Measurements from ENCODE around the gene RBMXL3.
"Not testable (repeated sequence)": the region's sequence is repeated elsewhere in the genome, so short reads cannot be mapped to it uniquely, and the experiment has no call there.

Gene RBMXL3

GRCh38 chrX:115189110-115189509 lies at the start of gene RBMXL3:
RBMXL3 (plus strand) TSS chrX:115189410; CDS start chrX:115189442, 32 bp downstream.
- no peak for DNase-seq

DNA sequence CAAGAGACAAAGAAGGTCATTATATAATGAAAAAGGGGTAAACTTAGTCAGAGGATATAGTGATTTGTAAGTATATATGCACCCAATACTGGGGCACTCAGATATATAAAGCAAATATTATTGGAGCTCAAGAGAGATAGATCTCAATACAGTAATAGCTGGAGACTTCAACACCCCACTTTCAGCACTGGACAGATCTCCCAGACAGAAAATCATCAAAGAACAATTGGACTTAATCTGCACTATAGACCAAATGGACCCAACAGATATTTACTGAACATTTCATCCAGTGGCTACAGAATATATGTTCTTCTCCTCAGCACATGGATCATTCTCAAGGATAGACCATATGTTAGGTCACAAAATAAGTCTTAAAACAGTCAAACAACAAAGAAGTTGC lies 47.2 kb upstream of the RBMXL3 start:
- no peak for DNase-seq

- no peak for DNase-seq
Measured at GRCh38 chrX:115147220-115147619, 42.0 kb upstream of the RBMXL3 start.

- no peak for DNase-seq
Measured at GRCh38 chrX:115173181-115173580, 16.0 kb upstream of the RBMXL3 start.

- no peak for DNase-seq
Measured at GRCh38 chrX:115174548-115174947, 14.7 kb upstream of the RBMXL3 start.

GRCh38 chrX:115177932-115178331 lies 11.3 kb upstream of the RBMXL3 start:
- DNase-seq = no peak

- DNase-seq = no peak
Measured at GRCh38 chrX:115178473-115178872, 10.7 kb upstream of the RBMXL3 start.

DNA sequence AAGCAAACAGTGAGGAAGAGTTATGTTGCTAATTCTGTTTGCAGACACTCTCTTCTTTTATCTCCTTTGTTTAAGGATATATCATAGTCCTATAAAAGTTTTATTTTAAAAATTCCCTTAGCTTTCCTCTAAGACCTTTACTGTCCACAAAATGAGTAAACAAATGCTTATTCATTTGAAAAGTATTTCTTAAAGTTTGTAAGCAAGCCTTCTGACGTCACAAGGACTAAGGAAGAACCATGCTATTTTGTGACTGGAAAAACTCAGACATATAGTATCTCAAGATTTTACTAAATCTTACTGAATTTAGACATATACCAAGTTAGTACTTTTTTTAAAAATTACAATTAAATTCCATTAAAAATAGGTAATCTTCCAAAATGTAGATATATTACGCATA lies 5.2 kb upstream of the RBMXL3 start:
- no peak for DNase-seq

DNA sequence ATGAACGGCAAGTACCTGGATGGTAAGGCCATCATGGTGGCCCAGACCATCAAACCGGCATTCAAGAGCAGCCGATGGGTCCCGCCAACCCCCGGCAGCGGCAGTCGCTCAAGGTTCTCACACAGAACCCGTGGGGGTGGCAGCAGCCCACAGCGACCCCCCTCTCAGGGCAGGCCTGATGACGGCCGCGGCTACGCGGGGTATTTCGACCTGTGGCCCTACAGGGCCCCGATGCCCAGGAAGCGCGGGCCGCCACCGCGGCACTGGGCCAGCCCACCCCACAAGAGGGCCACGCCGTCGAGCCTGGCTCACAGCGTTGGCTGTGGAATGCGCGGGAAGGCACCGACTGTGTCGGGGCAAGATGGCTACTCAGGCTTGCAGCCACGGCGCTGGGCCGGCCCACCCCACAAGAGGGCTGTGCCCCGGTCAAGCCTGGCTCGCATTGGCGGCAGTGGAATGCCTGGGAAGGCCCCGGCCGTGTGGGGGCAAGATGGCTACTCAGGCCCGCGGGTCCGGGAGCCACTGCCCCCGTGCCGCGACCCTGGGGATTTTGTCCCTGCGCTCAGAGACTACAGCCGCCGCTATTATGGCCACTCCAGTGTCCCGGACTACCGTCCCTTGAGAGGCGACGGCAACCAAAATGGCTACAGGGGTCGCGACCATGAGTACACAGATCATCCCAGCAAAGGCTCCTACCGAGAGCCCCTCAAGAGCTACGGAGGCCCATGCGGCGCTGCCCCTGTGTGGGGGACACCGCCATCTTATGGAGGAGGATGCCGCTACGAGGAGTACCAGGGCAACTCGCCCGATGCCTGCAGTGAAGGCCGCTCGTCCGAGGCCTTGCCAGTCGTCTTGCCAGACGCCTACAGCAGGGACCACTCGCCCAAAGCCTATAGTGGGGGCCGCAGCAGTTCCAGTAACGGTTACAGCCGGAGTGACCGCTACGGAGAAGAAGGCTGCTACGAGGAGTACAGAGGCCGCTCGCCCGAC lies 731 bp downstream of the RBMXL3 start:
- no peak for DNase-seq

DNA sequence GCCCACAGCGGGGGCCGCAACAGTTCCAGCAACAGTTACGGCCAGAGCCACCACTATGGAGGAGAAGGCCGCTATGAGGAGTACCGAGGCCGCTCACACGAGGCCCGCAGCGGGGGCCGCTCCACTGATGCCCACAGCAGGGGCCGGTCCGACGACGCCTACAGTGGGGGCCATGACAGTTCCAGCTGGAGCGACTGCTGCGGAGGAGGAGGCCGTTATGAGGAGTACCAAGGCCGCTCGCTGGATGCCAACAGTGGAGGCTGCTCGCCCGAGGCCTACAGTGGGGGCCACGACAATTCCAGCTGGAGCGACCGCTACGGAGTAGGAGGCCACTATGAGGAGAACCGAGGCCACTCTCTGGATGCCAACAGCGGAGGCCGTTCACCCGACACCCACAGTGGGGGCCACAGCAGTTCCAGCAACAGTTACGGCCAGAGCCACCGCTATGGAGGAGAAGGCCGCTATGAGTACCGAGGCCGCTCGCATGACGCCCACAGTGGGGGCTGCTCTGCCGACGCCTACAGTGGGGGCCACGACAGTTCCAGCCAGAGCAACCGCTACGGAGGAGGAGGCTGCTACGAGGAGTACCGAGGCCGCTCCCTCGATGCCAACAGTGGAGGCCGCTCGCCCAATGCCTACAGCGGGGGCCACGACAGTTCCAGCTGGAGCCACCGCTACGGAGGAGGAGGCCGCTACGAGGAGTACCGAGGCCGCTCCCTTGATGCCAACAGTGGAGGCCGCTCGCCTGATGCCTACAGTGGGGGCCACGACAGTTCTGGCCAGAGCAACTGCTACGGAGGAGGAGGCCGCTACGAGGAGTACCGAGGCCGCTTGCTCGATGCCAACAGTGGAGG lies 1.7 kb downstream of the RBMXL3 start:
- DNase-seq = no peak

DNA sequence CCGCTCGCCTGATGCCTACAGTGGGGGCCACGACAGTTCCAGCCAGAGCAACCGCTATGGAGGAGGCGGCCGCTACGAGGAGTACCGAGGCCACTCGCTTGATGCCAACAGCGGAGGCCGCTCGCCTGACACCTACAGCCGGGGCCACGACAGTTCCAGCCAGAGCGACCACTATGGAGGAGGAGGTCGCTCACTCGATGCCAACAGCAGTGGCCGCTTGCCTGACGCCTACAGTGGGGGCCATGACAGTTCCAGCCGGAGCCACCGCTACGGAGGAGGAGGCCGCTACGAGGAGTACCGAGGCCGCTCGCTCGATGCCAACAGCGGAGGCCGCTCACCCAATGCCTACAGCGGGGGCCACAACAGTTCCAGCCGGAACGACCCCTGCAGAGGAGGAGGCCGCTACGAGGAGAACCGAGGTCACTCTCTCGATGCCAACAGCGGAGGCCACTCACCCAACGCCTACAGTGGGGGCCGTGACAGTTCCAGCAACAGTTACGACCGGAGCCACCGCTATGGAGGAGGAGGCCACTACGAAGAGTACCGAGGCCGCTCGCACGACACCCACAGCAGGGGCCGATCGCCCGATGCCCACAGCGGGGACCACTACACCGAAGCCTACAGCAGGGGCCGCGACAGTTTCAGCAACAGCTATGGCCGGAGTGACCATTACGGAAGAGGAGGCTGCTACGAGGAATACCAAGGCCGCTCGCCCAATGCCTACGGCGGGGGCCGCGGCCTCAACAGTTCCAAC lies 2.5 kb downstream of the RBMXL3 start:
- no peak for DNase-seq

GRCh38 chrX:115192244-115192700 lies 3.1 kb downstream of the RBMXL3 start:
- no peak for DNase-seq

DNA sequence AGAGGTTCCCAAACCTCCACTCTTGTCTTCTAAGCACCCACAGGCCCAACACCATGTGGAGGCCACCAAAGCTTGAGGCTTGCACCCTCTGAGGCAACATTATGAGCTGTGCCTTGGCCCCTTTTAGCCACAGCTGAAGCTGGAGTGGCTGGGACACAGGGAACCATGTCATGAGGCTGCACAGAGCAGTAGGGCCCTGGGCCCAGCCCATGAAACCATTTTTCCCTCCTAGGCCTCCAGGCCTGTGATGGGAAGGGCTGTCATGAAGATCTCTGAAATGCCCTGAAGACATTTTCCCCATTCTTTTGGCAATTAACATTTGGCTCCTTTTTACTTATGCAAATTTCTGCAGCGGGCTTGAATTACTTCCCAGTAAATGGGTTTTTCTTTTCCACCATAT lies 14.8 kb downstream of the RBMXL3 start:
- DNase-seq = no peak

DNA sequence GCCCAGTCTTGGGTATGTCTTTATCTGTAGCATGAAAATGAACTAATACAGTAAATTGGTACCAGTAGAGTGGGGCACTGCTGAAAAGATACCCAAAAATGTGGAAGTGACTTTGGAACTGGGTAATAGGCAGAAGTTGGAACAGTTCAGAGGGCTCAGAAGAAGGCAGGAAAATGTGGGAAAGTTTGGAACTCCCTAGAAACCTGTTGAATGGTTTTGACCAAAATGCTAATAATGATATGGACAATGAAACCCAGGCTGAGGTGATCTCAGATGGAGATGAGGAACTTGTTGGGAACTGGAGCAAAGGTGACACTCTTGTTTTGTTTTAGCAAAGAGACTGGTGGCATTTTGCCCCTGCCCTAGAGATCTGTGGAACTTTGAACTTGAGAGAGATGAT lies 20.3 kb downstream of the RBMXL3 start:
- DNase-seq = not testable (repeated sequence)

DNA sequence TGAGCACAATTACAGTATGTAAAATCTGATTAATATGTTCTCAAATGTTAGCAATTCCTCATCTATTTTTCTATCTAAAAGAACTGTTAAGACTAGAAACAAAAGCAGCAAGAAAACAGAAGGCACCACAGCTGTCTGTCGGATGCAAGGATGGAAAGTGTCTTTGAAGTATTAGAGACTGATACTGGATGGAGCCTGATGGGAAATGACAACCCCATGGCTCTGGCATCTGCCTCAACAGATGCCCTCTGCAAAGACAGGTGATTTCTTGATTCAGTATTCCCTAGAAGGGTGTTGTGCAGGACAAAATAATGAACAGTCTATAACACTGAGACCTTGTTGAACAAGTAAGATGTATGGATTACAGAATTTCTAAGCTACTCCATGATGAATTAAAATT lies 24.9 kb downstream of the RBMXL3 start:
- no peak for DNase-seq

DNA sequence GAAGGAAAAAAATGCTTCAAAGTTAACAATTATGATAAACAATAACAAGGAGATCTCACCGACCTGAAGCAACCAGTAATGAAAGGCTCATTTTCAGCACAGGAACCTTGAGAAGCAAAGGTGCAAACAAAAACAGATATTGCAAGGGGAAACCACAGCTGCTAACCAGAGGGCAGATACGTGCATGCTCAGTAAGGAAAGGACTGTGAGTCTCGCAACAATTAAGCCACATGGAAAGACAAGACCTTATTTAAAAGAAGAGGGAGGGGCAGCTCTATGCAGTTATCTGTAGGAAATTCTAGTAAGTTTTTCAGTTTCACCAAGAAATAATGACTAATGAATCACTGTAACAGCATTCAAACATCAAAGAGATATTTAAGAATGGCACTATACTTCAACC lies 25.4 kb downstream of the RBMXL3 start:
- no peak for DNase-seq

DNA sequence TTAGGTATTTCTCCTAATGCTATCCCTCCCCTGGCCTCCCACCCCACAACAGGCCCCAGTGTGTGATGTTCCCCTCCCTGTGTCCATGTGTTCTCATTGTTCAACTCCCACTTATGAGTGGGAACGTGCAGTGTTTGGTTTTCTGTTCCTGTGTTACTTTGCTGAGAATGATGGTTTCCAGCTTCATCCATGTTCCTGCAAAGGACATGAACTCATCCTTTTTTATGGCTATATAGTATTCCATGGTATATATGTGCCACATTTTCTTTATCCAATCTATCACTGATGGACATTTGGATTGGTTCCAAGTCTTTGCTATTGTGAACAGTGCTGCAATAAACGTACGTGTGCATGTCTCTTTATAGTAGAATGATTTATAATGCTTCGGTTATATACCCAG lies 28.1 kb downstream of the RBMXL3 start:
- not testable (repeated sequence) for DNase-seq

- peak; percentile 0 for DNase-seq
Measured at GRCh38 chrX:115226929-115227328, 37.7 kb downstream of the RBMXL3 start.

GRCh38 chrX:115229337-115230003 lies 40.3 kb downstream of the RBMXL3 start:
- DNase-seq = no peak

- no peak for DNase-seq
Measured at GRCh38 chrX:115232933-115233496, 43.8 kb downstream of the RBMXL3 start.

DNA sequence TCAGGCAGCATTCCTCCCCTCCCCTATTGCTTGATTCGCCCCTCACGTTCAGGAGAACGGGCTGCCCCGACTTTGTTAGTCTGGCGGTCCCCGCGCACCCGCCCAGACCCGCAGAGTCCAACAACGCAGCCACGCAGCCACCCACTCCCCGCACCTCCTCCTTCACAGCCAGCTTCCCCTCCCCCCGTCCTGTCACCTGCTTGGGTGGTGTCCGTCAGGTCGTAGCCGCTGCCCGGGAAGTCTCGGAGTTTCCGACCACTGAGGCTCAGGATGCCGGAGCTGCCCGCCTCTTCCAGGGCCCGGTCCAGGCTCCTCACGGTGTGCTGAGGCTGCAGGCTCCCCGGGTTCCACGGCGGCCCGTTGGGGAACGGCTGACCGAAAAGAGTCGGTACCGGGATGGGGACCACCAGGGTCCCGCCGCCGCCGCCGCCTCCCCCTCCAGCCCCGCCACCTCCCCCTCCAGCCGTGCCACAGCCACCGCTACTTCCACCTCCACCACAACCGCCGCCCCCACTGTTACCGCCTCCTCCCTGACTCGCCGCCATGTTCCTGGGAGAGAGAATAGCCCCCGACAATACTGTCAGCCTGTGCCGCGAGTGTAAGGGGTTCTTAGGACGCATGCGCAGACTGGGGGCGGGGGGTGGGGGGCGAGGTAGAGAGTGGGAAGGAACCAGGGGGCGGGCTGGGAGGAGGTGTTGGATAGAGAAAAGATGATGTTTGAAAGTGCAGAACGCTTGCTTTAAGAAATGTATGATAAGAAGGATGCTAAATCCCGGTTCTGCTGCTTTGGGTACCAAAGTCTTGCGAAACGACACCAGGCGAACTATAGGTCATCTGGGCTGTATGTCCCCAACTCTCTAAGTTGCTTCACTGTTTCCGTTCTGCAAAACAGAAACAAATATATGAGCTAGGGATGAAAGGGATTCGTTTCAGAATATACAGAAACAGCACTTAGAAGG lies 44.6 kb downstream of the RBMXL3 start, which contains the start of gene LRCH2:
LRCH2 (minus strand) TSS at position 600 of the 959 bp plus-strand sequence; CDS start at position 545, 55 bp downstream.
- DNase-seq = no peak
